Activated naive CD4-positive, alpha-beta T cell (primary cell): ENCODE data around the gene PXN.
"Not testable (repeated sequence)": the region's sequence is repeated elsewhere in the genome, so short reads cannot be mapped to it uniquely, and the experiment has no call there.

Experiments
- DNase-seq, 4 experiments: peaks; one replicate each; lab custom pipeline; 2025; lab: John Stamatoyannopoulos, UW

The PXN gene

DNA sequence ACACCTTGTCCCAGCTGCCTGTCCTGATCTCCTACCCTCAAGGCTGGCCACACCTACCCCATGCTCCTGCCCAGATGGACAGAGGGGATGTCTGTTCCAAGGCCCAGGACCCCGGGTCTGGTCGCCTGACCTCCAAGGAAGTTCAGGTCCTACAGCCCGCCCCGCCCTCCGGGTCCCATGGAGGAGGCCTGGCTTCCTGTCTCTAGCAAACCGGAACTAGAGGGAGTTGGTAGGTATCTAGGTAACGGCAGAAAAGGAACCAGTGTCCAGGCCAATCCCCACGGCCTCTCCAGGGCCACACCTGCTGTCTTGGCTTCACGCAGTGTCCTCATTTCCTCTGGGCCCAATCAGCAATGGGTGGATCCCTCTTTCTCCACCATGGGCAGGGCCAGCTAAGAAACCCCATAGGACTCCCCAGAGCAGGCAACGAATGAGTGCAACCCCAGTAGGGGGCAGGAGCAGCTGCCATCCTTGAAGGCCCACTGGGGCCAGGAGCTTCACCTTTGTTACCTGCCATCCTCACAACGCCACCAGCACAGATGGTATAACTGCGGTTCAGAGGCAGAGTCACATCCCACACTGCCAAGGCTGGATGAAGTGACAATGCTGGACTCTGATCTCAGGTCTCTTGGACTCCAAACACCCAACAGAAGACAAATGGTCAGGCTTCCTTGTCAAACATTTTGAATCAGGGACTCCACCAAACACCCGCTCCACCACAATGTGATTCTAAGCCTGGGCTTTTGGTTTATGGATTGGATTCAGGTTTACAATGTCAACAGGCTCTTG, 39.5 kb downstream of the PXN start:
- no peak for DNase-seq

DNA sequence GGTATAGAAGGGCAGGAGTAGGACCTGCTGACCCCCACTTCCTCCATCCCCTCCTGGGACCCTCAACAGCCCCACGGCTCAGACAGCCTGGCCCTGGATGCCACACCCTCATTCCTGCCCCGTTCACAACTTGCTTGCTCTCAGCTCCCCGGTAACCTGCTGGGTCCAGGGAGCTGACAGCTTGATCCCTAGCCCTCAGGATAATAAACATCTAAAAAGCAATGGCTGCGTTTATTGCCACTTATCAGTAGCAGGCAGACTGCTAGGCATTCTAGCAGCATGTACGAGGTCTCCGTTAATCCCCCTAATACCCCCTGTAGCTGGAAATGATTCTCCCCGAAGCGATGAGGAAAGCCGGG, 40.4 kb downstream of the PXN start:
- DNase-seq = no peak

DNA sequence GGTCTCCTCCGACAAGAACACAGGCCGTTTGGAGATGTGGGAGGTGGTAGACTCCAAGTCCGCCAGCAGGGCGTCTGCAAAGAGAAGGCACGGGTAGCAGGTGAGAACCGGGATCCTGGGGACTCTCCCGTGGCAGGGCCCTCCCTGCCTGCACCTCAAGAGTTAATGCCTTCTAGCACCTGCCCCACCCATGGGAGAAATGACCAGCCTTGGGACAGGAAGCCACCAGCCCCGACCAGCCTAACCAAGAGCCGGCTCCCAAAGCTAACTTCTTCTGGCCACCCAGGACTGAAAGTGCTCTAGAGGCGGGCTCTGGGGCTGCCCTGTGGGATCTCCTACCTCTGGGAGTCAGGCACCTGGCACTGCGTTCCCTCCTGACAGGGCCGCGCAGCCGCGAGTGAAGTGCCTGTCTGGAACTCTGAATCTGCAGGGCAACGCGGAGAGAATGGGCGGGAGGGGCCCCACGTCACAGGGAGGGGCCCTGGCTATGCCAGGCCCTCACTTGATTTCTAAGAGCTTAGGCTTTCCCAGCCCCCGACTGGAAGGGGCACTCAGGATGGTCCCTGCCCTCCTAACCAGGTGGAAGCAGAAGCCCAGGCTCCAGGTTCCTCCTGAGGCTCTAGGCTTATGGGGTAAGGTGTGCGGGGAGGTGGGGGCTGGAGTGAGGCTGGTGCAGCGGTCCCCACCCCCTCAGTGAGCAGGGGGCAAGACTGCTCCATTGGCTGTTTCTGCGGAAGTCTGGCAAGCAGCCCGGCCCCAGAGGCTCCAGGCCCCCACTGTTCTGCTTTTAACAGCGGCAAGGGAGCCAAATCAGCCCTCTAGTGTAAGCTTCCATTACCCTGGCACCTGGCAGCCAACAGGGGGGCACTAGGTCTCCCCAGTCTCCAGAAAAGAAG, 41.0 kb downstream of the PXN start:
- no peak for DNase-seq

DNA sequence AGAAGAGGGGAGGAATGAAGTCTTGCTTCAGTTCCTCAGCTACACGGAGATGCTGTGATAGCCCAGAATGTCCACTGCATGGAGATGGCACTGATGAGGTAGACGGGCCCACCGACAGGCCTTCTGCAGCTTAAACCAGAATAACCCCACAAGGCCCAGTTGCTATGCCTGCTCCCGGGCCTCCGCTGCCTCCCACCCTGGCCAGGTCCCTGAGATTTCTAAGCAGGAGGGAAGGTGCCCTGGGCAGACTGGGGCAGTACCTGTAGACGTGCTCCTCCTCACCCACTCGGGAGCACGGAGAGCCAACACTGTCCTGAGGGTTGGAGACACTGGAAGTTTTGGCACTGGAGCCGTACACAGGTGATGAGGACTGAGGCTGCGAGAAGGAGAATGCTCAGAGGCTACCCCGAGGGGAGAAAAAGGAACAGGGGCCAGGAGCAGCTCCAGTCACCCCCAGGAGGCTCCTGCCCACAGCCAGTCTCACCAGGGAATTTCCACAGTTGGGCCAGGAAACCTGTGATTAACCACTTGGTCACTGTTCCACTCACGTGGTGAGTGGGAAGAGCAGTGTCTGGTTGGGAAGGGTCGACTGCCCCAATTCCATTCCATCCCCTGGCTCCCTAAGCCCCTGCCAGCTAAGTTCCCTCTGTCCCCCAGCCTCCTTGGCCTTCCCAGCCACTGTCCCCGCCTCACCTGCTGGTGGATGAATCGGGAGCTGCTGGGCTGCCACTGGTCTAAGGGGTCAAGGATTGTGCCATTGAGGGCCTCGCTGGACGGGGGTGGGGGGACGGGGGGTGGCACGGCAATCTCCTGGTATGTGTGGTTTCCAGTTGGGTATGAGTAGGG, 41.8 kb downstream of the PXN start:
- no peak for DNase-seq

DNA sequence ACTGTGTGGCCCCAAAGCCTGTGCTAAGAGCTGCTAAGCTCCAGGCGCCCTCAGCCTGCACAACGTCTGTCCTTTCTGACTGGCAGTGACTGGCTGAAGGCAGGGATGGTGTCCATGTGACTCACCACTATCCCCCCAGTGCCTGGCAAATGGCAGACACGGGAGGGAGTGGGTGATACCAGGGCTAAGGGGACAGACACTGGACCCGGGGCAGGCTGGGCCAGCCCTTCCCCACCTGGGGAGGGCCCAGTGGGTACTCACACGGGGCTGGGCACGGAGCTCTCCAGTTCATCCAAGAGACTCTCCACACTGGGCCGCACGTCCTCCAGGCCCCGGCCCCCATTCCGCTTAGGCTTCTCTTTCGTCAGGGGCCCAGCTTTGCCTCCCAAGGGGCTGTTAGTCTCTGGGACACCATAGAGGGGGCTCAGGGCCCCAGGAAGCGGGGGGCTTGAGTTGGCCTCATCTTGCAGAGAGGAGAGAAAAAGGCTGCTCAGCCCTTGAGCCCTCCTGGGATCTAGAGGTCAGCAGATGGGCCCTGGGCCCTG, 43.2 kb downstream of the PXN start:
- DNase-seq = no peak

DNA sequence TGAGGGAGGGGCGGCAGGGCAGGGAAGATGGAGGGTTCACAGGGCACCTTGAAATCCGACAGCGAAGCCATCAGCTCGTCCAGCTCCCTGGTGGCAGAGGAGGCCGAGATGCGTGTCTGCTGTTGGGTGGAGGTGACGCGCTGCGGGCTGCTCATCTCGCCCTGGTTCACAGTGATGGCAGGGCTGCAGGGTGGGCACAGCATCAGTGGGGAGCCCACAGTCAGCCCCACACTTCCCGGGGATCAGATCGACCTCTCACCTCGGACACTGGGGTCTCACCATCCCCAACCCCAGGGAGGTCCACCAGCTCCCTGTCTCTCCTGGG, 44.0 kb downstream of the PXN start:
- DNase-seq = no peak

DNA sequence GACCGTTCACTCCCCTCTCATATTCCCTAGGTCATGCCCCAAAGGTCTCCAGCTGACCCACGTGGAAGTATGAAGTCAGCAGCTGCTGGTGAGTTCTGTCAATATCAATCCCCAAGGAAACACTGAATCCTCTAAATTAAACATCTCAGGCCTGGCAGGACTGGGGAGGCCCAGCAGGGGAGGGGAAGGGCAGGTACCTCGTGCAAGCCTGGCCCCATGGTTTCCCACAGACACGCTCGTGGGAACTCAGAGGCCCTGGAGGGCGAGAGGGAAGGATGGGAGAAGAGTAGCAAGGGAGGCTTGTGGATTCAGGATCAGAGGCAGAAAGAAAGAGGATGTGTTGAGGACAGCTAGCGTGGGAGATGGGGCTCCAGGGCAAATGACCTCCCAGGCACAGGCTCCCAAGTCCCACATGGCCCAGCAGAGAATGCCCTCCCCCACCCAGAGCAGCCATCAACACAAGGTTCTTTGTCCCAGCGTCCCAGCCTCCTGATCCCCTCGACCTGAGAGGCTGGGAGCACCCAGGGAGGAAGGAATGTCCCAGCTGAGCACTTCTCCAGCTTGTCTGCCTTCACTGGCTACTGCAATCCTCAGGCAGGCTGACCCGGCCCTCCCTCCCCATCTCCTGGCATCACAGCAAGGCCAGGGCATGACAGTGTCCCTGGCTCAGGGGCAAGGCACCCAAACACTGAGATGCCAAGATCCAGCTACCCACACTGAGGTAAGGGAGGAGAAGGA, 44.5 kb downstream of the PXN start:
- DNase-seq = no peak

DNA sequence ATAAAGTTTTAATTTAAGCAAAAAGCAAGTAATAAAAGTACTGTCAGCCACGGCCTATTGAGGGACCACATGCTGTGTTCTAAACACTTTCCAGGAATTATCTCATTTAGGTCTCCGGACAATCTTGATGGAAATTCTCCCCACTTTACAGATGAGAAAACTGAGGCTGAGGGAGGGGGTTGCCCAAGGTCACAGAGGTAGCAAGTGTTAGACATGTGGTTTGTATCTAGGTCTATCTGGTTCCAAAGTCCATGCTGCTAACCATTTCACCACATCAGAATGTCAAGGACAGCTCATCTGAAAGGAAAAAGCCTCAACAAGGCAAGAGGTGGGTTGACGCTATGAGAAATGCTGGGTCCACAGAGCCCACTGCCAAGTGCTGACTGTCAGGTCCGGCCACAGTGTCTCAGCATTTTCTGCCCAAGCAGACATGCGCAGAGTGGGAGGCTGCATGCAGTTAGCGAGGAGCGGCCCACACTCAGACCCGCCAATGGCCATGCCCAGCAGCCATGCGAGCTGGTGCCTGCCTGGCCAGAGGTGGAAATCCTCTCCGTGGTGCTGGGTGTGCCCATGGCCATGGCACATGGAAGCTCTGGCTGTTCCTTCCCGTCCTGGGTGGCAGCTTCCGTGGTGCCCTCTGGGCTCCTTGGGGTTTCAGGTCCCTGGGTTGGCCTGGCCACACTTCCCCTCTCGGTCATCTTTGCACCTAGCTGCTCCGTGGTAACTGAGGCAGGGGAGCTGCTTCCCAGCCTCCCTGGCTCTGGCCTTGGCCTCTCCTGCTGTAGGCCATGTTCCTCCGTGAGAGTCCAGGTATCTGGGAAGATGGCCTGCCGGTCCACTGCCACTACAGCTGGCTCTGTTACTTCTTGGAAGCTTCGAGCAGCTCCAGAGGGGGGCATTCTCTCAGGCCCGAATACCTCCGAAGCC, 46.6 kb downstream of the PXN start:
- no peak for DNase-seq

DNA sequence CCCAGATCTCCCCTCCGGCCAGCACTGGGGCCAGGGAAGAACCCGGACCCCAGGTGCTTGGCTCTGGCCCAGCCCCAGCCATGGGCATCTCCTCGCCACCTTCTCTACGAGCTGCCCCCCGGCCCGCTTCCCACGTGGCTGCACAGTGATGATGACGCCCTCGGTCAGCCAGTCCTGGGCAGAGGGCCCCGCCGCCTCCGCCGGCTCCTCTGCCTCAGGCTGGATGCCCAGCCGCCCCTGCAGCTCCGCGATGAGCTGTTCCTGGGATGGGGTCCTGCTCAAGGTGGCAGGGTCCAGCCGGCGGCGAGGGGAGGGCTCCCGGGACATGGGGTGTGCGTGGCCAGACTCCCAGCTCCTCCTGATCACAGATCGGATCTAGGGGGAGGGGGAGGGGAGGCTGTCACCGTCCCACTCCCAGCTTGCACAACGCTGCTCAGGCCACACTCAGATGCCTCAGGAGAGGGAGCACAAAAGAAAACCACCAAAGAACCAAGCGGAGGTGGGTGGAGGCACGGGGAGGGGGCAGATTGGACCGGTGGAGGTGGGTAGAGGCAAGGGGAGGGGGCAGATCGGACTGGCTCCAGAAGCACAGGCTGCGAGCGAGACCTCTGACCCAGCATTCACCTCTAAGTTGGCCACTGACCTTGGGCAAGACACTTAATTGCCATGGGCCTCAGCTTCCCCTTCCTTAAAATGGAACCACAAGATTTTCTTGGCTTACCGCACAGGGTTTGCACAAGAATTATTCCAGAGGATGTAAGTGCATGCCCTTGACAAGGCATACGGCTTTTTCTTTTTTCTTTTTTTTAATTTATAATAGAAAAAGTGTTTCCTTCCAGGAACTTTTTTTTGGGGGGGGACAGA, 48.6 kb downstream of the PXN start:
- no peak for DNase-seq

DNA sequence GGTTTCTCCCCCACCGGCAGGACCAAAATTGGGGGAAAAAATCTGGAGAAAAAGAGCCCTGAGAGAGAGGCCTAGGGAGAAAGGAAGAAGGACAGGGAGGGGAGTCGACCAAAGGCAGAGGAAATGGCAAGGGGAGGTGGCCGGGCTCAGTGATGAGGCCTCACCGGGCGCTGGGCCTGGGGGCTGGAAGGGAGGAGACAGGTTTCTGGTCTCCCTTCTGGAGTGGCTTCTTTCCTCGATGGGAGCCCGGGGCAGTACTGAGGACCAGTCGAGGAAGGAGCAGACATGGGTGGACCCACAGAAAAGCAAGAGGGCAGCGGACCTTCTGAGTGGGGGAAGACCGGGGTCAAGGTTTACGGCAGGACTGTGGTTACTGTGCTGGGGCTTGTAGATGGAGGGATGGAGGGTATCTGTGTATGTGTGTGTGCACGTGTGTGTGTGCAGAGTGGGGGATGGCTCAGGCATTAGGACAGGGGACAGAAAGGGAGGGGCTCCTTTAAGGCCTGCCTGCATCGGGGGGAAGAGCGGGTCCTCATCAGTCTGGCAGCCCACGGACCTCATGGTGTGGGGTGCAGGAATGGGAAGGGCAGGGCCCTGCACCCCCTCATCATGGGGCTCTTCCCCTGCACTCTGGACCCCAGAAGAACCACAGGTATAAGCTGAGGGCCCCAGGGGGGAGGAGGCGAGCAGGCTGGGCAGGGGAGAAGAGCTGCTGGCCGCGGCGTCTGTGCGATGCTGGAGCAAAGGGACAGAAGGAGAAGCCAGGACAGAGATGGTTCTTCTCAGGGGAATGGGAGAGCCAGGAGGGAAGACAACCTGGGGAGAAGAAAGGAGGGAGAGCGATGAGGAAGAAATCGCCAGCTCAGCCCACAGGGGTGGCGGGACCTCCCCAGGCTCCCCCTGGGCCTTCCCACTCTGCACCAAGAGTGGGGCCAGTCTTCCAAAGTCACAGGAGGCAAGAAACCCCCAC, 49.5 kb downstream of the PXN start:
- no peak for DNase-seq

DNA sequence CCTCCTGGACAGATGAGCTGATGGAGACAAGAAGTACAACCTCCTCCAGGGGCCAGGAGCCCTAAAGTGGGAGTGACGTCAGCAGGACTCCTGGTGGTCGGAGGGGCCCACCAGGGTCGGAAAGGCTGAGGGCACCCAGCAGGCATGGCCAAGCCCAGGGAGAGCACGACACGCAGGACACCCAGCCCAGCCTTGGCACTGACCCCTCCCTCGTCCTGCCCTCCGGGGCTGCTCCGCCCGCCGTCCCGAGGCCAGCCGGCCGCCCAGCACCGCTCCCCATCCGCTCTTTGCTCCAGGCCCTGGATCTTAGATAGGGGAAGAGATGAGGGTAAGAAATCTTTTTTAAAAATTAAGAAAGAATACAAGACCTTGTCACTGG, 50.2 kb downstream of the PXN start:
- DNase-seq = no peak

DNA sequence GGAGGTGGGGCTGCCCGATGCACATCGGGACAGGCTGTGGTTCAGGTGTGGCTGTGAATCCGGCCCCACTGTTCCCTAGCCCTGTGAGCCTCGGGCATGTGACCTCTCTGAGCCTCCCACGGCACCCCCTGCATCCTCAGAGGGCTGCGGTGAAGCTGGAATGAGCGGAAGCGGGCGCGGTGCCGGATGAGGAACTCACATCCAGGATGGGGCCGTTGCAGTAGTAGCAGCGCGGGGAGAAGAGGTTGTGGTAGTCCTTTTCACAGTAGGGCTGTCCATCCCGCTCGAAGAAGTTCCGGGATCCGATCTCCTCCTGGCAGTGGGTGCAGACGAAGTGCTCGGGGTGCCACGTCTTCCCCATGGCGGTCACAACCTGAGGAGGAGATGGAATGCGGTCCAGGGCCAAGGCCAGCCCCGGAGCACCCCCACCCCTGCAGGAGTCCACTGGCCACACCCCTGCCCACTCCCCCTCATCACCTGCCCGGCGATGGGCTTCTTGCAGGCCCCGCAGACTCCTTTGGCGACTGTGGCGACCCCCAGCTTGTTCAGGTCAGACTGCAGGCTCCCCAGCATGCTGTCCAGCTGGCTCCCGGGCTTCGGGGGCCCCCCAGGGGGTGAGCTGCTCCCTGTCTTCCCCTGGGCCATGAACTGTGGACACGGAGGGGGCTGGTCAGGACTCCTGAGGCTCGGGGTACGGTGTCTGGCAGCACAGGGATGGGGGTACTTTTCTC, 50.7 kb downstream of the PXN start:
- DNase-seq = no peak

DNA sequence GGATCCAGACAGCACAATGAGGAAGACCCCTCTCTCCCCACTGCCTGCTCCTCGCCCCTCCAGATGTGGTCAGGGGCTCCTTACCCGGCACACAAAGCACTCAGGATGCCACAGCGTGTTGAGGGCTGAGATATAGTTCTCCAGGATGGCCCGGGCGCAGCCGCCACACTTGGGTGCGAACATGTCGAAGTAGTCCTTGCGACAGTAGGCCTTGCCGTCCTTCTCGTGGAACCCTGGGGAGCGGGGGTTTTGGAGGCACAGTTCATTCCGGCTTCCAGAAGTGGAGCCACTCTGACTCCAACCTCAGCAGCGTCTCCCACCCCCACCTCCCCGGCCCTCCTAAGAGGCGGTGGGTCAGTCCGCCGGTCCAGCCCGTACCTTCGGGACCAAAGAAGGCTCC, 51.8 kb downstream of the PXN start:
- no peak for DNase-seq

DNA sequence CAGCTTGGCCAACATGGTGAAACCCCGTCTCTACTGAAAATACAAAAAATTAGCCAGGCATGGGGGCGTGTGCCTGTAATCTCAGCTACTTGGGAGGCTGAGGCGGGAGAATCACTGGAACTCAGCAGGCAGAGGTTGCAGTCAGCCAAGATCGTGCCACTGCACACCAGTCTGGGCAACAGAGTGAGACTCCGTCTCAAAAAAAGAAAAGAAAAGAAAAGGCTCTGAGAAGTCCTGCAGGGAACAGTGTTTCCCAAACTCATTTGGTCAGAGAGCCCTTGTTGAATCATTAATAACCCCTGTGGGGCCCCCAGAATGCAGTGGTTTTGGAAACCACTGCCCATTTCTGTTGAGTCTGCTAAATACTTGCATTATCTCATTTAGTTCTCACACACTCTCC, 52.3 kb downstream of the PXN start:
- DNase-seq = not testable (repeated sequence)

DNA sequence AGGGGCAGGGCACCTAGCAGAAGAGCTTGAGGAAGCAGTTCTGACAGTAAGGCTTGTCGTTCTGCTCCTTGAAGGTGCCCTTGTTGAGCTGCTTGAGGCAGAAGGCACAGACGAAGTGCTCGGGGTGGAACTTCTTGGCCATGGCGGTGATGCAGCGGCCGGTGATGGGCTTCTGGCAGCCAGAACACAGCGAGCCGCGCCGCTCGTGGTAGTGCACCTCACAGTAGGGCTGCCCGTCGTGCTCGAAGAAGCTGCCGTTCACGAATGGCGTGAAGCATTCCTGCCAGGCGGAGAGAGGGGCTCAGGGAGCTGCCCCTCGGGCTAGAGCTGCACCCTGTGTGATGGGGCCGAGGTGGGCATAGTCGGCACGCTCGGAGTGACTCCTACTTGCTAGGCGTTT, 53.2 kb downstream of the PXN start:
- no peak for DNase-seq

DNA sequence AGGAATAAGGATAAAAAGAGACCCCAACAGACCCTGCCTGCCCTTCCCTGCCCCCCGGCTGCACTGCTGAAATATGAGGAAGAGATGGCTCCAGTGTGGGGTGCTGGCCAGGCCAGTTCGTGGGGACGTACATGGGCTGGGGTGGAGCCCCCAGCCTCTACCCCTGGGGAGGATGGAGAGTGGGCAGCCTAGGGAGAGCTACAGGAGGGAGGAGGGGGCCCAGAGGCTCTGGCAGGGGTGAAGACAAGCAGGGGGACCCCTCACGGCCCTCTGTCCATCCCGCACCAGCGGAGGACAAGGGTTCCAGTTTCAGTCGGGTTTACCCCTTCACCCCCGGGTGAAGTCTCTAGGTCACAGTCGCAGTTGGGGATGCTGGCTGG, 53.6 kb downstream of the PXN start:
- no peak for DNase-seq

DNA sequence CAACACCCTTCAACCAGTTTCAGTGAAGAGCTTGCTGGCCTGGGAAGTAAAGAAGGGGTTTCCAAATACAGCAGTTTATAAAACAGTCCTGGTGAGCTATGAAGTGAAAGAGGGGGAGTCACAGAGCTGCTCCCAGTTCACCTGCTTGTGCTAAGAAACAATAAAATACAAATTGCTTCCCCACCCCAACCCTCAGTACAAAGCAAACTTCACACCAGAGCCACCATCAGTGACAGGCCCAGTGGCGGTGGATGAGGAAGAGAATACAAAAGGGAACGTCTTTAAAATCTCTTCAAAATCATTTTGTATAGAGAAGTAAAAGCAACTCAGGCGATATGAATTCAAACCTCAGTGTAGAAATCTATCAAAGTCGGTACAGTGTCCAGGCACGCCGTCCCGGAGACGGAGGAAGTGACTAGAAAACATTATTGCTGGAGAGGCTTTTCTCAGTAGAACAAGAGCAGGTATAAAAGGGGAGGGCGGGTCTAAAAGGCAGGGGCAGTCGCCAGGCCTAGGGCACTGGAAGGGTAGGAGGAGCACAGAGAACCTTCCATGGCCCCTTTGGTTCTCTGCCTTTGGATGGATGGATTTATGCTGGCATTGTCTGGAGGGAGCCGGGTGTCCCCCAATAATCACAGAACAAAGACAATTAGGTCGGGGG, 54.2 kb downstream of the PXN start:
- DNase-seq = no peak
